HG03103 (cell line): ENCODE data around the gene TTLL10.
"Not testable (repeated sequence)": the region's sequence is repeated elsewhere in the genome, so short reads cannot be mapped to it uniquely, and the experiment has no call there.

Source experiments
- ATAC-seq: cut with Tn5 transposase; IDR thresholded peaks from one replicate; pipeline ENCODE4 v1.9.1; 2021; ENCODE audit warnings: low read depth; ENCODE audit not compliant: unreplicated experiment

TTLL10 gene

DNA sequence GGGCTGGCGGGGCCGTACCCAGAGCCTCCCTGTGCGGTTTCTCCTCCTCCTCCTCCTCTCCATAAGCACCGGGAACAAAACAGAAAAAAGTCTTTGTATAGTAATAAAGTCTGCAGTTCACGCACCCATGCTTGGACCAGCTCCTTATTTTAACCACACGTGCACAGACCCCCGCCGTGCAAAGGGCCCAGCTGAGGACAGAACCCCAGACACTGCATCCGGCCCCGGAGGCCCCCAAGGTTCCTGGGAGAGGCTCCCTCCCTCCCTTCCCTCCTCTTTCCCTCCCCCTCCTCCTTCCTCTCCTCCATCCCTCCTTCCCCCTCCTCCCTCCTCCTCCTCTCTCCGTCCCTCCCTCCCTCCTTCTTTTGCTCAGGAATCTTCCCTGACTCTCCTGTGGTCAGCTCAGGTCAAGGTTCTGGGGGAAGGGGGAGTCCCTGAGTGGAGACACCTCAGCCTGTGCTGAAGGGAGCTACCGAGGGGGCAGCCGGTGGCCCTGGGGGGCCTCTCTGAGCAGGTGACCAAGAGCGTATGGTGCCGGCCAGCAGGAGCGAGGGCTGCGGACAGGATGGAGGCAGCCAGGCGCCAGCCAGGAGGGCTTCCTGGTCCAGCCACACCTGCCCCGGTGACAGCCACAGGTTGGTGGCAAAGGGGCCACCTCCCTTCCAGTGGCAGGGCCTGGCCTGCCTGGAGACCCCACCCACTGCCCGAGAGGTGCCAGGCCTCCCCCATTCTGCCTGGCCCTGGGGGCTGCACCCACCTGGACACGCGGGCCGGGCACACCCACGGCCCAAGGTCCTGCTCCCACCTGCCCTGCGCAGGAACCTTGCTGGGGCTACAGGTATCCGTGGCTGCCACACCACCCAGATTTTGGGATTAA lies 3.2 kb upstream of the TTLL10 start:
- ATAC-seq = no peak

DNA sequence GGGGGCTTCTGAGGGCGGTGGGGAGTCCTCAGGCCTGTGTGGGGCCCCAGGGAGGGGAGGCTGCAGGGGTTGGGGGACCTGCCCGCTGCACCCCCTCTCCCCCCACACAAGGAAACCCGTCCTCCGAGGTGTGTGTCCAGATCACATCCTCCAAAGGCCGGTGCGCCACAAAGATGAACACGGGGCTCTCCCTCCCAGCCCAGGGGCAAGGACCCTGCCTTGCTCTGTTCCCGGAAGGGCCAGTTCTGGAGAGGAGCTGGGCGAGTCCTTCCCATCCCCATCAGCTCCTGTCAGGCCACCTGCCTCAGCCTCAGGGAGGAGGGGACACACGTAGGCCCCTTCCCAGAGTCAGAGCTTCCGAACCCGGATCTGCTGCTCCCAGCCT lies 2.5 kb upstream of the TTLL10 start:
- no peak for ATAC-seq

DNA sequence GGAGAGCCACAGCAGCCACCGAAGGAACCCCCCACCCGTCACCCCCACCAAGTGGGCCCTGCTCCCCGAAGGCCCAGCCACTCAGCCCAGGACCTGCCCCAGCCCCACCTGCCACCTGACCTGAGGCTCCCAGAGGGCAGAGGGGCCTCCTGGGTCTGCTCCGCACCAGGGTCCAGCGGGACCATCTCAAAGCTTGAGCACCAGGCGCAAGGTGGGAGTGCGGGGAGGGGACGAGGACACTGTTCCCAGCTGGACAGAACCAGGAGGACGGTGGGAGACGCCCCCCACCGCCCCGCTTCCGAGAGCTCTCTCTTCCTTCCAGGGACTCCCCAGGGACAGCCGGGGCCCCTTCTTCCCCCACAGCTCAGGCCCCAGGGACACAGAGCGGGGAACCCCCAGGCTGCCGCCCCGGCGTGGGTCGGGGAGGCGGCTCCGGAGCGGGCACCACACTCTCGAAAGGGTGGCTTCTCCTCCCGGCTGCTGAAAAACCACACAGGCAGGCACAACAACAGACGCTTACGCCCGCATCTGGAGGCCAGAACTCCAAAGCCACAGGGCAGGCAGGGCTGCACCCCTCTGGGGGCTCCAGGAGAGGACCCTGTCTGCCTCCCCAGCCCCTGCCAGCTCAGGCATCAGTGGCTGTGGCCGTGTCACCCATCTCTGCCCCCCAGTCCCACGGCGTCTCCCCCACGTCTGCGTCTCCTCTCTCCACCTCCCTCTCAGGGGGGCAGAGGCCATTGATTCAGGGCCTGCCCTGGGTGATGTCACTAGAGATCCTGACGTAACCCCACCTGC lies 1.9 kb upstream of the TTLL10 start:
- no peak for ATAC-seq

DNA sequence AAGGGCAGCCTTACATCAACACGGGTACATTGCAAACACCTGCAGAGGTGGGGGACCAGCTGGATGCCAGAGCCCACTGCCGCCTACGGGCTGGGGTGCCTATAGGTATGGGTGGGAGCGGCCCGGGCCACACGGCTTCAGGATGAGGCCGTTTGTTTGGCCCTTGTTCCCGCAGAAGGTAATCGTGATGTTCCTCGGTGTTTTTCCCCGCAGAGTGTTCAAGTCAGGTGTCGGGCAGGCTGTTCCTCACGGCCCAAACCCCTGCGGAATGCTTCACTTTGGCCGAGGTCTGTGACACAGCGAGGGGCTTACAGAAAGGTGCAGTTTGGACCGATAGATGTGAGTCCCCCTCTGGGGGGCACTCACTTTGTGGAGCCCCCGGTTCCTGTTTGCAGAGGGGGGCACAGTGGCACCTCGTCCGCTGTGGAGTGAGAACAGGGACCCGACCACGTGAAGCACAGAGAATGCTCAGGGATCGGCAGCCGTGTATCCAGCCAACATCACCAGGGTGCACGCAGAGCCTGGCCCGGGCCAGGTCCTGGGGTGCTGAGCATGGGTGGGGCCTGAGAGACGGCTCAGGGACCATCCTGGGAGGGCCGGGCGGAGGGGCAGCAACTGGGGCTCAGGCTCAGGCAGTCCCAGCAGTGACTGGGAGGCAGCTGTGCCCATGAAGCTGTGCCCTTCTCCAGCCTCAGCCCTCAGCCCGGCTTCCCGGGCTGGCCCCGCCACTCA lies 453 bp upstream of the TTLL10 start:
- no peak for ATAC-seq

DNA sequence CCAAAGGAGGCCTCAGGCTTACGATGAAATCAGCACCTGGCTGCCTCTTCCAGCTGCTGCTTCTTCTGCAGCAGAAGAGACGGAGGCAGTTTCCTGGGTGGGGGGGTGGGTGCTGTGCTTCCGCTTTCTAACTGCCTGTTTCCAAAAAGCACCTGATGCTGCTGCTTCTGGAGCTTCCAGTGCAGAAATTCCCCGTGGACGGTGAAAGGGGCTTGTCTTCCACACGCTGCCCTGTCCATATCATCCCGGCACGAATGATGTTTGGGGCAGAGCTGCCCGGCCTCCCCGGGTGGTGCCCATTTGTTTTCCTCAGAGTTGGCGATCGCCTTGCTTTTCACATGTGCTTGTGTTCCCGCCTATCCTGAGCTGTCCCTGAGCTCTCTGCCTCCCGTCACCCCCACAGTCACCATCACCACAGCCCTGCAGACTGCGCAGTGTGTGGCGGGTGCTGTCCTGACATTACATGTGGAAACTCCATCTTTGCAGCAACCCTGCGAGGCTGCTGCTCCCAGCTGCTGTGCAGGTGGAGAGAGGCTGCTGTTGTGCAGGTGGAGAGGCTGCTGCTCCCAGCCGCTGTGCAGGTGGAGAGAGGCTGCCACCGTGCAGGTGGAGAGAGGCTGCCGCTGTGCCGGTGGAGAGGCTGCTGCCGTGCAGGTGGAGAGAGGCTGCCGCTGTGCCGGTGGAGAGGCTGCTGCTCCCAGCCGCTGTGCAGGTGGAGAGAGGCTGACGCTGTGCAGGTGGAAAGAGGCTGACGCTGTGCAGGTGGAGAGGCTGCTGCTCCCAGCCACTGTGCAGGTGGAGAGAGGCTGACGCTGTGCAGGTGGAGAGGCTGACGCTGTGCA lies 1.8 kb downstream of the TTLL10 start:
- ATAC-seq = no peak

DNA sequence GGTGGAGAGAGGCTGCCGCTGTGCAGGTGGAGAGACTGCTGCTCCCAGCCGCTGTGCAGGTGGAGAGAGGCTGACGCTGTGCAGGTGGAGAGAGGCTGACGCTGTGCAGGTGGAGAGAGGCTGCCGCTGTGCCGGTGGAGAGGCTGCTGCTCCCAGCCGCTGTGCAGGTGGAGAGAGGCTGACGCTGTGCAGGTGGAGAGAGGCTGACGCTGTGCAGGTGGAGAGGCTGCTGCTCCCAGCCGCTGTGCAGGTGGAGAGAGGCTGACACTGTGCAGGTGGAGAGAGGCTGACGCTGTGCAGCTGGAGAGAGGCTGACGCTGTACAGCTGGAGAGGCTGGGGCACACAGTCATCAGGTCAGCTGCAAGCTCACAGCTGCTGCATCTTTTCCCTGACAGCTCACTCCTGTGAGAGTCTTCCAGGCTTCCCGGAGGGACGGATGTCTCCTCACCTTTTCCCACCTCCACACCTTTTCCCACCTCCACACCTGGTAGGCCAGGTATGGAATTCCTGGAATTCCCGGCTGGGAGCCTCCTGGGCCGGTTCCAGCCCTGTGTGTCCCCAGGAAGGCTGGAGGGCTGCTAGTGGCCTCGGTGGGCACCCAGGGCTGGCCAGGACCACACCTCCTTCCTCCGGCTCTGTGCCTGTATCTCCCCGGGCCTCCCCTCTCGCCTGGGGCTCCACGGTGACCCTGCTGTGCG lies 2.5 kb downstream of the TTLL10 start:
- ATAC-seq = not testable (repeated sequence)

DNA sequence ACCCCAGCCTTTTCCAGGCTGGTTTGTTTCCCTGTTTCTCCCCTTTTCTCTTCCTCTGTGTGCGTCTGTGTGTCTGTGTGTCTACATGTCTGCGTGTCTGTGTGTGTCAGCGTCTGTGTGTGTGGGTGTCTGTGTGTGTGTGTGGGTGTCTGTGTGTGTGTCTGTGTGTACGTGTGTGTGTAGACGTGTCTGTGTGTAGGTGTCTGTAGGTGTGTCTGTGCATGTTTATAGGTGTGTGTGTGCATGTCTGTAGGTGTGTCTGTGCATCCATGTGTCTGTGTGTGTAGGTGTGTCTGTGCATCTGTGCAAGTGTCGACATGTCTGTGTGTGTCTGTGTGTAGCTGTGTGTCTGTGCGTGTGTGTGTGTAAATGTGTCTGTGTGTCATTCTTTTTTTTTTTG lies 3.3 kb downstream of the TTLL10 start:
- ATAC-seq = no peak

DNA sequence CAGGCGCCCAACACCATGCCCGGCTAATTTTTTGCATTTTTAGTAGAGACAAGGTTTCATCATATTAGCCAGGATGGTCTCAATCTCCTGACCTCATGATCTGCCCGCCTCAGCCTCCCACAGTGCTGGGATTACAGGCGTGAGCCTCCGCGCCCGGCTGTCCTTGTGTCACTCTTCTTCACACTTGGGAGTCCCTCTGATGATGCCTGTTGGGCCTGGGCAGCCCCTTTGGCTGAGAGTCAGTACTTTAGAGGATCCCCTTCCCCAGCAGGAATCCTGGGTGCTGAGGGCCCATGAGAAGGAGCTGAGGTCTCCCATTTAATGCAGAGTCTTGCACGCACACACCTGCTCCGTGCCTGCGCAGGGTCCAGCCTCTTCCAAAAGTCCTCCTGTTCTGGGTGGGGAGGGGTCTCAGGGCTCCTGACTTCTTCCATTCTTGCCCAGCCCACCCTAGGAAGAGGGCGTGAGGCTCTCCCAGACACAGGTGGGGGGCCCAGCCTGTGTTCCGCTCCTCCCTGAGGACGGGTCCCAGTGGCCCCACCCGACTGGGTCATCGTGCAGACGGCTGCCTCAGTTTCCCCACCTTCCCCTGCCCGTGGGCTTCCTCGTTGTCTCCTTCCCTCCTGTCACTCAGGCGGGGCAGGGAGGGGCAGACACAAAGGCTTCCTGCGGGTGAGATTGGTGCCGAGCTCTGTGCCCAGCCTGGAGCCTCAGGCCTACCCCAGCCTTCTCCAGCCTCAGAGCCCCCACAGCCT lies 3.9 kb downstream of the TTLL10 start:
- ATAC-seq = no peak

DNA sequence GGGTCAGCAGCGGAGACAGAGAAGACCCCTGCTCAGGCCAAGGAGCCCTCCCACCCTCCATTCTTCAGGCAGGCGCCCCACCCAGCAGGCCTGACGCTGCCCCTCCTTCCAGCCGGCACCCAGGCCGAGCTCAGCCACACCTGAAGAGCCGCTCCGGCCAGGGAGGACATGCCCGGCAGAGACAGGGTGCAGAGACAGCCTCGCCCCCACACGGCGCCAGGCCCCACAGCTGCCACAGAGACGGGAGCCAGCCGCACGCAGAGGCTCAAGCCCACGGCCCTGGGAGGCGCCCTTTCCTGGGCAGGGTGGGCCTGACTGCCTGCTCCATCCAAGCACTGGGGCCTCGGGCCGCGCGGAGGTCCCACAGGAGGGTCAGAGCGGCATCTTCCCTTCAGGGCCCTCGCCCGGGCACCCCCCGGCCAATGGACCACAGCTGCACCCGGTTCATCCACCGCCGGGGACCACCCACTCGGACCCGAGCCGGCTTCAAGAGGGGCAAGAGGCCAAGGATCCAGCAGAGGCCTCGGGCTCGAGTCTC lies 5.2 kb downstream of the TTLL10 start:
- ATAC-seq = no peak

DNA sequence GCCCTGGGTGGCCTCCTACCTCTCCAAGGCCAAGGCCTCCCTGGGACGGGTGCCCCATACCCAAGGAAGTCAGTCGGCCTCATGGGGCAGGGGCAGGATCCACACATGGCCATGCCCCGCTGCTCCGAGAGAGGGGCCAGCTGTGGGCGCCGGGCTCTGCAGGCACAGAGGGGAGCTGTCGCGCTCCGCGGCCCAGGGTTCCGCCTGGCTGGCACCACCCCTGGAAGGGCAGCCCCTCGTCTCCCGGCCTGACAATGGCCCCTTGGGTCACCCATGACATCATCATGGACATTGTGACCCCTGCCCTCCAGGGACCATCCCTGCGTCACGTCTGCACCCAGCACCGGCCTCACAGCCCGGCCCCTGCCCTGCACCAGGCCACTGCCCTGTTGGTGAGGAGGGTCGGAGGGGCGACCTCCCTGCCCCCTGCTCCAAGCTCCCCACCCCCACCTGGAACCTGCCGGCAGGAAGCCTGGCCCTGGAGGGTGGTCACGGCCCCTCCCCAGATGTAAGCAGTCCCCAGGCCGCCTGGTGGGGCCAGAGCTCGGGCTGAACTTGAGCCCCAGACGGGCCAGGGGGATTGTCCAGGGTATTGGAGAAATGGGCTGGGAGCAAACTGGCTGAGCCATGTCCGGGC lies 5.8 kb downstream of the TTLL10 start:
- no peak for ATAC-seq

DNA sequence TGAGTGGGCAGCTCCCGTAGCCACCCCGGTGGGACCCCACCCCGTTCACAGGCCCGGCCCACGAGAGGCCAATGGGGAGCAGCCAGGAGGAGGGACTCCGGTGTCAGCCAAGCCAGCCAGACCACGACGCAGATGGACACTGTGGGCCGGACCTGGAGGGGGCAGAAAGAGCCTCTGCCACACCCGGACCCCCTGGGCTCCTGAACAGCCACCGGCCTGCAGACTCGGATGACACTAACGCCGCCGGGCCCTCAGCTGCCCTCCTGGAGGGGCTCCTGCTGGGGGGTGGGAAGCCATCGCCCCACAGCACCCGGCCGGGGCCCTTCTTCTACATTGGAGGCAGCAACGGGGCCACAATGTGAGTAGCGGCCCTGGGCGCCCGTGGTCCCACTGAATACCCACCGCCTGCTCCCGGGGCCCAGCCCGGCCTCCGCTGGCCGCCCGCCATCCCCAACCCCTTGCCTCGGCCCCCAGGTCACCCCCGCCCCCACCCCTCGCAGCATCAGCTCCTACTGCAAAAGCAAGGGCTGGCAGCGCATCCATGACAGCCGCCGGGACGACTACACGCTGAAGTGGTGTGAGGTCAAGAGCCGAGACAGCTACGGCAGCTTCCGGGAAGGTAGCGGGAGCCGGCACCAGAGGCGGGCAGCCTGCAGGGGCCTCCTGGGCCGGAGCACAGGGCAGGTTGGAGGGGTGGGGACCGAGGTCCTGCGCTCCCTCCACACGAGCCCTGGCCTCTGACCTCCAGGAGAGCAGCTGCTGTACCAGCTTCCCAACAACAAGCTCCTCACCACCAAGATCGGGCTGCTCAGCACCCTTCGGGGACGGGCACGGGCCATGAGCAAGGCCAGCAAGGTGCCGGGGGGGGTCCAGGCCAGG lies 6.5 kb downstream of the TTLL10 start:
- ATAC-seq = no peak

DNA sequence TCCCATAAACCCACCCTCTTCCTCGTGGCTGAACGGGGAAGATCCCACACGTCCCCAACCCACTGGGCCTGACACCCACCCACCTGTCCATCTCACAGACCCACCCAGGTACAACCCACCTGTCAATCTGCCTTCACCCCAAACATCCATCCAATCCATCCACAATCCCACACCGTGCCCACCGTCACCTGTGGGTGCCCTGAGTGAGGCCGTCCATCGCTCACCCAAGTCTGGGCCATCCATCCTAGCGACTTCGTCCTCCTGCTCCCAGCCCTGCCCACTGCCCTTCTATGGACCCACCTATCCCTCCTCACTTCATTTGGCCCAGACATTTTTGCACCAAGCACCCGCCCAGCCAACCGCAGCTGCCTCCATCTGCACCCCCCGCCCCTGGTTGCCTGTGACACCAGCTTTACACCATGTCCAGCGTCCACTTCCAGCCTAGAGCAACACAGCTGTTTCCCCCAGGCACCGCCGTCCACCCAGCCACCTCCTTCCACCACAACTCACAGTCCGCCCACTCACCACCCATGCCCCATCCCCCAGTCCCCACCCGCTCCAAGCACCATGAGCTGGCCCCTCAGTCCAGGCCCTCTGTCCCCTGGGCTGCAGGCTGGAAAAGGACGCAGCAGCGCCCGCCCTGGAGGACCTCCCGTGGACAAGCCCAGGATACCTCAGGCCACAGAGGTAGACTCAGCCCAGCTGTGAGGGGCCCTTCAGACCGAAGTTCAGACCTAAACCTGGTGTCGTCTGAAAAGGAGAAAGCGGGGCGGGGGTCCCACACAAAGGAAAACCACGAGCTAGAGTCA lies 7.7 kb downstream of the TTLL10 start:
- no peak for ATAC-seq

DNA sequence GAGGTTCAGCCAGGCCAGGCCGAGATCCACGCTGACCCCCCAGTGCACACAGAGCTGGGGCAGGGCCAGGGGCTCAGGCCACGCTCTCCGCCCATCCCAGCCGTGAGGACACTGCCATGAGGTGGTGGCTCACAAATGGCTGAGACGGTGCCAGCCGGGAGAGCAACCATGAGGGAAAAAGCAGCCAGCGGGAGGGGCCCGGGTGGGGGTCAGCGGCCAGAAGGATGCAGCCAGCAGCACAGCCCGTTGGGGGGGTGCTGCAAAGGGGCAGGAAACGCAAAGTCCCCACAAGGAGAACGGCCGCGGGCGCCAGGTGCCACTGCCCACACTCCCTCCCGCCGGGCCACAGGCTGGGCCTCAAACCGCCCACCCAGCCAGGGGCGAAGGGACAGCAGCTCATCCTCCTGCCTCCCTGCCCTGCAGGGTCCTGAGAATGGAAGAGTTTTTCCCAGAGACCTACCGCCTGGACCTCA lies 8.3 kb downstream of the TTLL10 start:
- ATAC-seq = no peak

DNA sequence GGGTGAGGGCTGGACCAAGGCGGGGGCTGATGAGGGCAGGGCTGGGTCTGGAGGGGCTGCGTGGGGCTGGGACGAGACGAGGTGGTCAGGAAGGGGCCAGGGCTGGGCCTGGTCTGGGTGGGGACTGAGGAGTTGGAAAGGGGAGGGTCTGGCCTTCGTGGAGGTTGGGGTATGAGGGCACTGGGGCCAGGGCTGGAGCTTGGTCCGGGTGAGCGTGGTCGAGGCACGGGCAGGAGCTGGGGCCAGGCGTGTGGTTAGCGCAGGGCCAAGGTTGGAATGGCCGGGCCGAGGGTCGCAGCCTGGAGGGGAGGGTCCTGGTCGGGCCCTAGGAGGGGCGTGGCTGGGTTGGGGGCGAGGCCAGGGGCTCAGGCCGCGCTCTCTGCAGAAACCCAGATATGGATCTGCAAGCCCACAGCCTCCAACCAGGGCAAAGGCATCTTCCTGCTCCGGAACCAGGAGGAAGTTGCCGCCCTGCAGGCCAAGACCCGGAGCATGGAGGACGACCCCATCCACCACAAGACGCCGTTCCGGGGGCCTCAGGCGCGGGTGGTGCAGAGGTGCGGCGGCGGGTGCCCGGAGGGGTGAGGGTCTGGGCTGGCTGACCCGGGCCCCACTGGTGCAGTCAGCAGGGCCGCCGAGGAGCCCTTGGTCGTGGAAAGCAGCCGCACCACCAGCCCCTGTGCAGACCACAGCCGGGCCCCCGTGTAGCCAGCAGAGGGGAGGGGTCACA lies 9.0 kb downstream of the TTLL10 start:
- no peak for ATAC-seq

DNA sequence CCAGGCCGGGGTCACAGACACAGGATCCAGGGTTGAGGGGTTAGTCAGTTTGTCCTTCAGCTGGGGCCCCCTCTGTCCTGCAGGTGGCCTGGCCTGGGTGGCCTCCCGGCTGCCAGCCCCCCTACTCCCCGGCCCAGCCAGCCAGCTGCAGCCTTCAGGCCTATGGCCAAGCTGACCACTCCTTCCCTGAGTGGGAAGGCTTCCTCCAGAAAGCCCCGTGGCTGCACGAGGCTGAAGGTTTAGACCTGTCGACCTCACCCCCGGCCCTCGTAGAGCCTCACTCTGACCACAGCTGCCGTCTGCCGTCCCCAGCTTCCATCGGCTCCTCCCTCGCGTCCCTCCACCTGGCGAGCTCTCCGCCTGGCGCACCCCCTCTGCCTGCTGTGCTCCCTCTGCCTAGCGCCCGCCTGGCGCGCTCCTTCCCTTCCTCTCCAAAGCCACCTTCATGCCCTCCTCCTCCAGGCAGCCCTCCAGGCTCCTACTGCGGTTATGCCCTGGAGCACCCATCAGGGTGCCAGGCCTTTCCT lies 9.6 kb downstream of the TTLL10 start:
- ATAC-seq = no peak
